Transverse colon (tissue), 3 donors: ENCODE data around the gene ACR.
"Not testable (repeated sequence)": the region's sequence is repeated elsewhere in the genome, so short reads cannot be mapped to it uniquely, and the experiment has no call there.

ENCODE experiments used
- EP300 ChIP-seq: sonication (generic); formaldehyde crosslinking; IDR thresholded peaks from one replicate; pipeline ENCODE4 v1.6.1; 2017; ENCODE audit warnings: antibody characterized with exemption, low read depth
- TF ChIP-seq, protein P1 (sequence below), 5 experiments: fragments of 200-600 bp in 3 of 5; fragments of 450-650 bp in 2 of 5; sonication (generic) in 3 of 5; IDR thresholded peaks; 1 replicate in 2 of 5; 2 replicates in 3 of 5; pipeline ENCODE4 v1.5.1; 2016 to 2017; ENCODE audit warnings: antibody characterized with exemption in 5 of 5, inconsistent platforms in 3 of 5, mild to moderate bottlenecking in 2 of 5, moderate library complexity in 1 of 5

- TF ChIP-seq, protein P1, sequence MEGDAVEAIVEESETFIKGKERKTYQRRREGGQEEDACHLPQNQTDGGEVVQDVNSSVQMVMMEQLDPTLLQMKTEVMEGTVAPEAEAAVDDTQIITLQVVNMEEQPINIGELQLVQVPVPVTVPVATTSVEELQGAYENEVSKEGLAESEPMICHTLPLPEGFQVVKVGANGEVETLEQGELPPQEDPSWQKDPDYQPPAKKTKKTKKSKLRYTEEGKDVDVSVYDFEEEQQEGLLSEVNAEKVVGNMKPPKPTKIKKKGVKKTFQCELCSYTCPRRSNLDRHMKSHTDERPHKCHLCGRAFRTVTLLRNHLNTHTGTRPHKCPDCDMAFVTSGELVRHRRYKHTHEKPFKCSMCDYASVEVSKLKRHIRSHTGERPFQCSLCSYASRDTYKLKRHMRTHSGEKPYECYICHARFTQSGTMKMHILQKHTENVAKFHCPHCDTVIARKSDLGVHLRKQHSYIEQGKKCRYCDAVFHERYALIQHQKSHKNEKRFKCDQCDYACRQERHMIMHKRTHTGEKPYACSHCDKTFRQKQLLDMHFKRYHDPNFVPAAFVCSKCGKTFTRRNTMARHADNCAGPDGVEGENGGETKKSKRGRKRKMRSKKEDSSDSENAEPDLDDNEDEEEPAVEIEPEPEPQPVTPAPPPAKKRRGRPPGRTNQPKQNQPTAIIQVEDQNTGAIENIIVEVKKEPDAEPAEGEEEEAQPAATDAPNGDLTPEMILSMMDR (IDR thresholded peaks at IDR 0.05): not testable (repeated sequence)
- TF ChIP-seq EP300: not testable (repeated sequence)
Observed at GRCh38 chr22:50780244-50780643, 42.2 kb downstream of the ACR start.
